Measurements from ENCODE around the gene TMEM164.
"Not testable (repeated sequence)": the region's sequence is repeated elsewhere in the genome, so short reads cannot be mapped to it uniquely, and the experiment has no call there.

TMEM164 gene

DNA sequence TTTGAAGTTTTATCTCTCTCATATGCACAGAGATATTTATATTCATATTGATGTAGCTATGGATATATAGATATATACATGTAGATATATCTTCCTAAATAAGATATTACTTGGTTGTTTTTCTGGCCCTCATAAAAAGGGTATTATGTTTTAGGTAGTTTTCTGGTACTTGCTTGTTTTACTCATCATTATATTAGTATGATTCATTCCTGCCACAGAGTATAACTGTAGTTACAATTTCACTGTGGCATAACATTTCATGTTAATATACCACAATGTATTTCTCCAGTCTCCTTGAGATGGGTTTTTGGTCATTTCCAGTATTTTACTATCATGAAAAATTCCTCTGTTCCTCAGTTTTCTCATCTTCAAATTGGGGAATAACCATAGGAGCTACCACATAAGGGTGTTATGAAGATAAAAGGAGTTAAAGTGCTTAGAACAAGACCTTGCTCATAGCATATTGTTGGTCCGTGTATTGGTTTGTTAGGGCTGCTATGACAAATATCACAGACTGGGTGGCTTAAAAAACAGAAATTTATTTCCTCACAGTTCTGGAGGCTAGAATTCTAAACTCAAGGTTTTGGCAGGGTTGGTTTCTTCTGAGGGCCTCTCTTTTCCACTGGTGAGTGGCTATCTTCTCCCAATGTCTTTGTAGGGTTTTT lies 129.7 kb downstream of the TMEM164 start:
- DNase-seq (ENCODE audit: low read depth) = no peak

DNA sequence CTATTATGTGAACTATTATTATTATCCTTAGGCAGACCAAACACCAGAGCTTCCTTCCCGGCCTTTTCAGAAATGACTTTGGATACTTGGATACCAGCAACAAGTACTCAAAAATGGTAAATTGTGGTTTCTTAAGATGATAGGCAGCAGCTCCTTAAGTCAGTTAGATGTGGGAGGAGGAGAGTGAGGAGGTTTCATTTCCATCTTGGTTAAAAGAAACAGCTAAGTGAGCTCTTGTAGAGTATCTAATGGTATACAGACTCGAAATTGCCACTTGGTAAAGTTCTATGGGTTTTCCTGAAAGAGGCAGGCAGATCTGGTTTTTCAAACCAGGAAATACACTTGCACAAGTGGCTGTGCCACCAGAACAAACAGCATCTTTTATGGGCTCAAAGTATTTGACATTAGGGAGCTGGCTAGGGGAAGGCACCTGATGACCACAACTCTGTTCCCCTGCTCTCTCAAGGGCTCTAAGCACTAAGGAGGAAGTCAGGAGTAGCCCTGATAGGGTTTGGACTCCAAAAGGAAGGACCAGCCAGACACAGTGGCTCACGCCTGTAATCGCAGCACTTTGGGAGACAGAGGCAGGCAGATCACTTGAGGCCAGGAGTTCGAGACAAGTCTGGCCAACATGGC lies 130.9 kb downstream of the TMEM164 start:
- DNase-seq (ENCODE audit: low read depth) = no peak

DNA sequence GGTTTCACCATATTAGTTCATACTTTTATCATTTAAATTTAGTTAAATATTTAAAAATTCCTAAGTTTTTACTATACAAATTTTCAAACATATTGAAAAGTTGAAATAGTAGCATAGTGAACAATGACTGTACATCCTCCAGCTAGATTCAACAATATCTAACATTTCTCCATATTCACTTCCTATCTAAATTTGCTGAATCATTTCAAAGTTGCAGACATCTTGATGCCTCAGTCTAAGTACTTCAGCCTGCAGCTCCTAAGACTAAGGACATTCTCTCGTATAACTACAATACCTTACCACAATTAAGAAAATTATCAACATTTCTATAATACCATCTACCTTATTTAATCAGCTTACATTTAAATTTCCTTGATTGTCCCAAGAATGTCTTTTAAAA lies 132.7 kb downstream of the TMEM164 start:
- no peak for DNase-seq (ENCODE audit: low read depth)

DNA sequence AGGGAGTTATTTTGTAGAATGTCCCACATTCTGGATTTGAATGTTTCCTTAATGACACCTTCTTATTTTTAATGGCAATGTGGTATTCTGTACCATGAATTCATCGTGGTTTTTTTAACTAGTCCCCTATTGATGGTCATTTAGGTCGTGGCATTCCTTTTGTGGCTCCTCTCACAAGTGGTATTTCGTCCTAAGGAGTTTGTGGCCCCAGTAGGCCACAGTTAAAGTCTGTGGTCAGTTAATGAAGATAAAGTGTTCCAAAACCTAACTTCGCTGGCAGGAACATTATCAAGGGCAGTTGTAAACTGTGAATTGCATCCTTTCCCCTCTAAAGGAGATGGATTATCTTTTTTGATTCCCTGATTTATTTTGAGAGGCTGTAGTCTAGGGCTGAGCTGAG lies 133.2 kb downstream of the TMEM164 start:
- DNase-seq (ENCODE audit: low read depth) = no peak

DNA sequence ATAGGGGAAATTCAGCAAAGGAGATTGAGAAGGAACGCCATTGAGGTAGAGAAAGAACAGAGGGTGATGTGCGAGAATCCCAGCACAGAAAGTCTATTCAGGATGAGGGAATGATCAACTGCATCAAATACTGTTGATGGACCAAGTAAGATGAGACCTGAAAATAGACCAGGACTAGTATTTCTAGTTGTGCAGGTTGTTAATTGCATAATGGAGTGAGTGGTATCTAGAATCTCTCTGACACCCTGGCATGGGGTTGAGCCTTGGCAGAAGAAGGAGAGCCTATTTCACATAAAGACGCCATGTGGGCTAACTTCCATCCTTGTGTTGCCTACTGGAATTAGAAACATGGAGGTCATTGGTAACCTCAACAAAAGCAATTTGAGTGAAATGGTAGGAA lies 135.6 kb downstream of the TMEM164 start:
- DNase-seq (ENCODE audit: low read depth) = no peak

DNA sequence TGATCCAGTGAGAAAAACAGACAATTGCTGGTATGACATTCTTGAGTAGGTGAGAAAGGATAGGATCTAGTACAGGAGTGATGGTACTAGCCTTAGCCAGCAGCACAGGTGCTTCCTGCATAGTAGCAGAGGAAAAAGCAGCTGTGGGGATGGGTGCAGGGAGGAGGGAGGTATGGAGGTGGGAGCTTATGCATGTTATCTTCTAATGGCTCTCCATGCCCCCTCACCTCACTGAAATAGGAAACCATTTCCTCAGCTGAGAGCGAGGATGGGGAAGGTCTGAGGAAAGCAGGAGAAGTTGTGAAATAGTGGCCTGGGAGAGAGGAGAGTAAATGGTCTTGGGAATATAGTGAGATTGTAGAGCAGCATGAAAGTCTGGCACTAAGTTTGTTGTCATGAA lies 136.3 kb downstream of the TMEM164 start:
- DNase-seq (ENCODE audit: low read depth) = no peak

DNA sequence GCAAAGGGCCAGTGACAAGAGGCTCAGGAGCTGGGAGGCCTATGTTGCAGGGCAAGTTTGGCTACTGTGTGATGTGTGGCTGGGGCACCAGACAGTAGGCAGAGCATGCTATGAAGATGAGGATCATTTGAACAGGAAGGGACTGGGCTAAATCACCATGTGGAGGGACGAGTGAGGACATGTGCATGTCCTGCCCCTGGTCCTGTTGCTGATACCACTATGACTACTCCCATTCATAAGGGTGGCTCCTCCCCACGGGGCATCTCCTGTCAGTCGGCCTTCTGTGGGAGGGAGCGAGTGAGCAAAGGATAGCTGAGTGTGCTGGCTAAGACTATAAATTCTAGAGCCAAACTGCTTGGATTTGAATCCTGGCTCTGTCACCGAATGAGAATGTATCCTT lies 139.2 kb downstream of the TMEM164 start:
- DNase-seq (ENCODE audit: low read depth) = no peak

DNA sequence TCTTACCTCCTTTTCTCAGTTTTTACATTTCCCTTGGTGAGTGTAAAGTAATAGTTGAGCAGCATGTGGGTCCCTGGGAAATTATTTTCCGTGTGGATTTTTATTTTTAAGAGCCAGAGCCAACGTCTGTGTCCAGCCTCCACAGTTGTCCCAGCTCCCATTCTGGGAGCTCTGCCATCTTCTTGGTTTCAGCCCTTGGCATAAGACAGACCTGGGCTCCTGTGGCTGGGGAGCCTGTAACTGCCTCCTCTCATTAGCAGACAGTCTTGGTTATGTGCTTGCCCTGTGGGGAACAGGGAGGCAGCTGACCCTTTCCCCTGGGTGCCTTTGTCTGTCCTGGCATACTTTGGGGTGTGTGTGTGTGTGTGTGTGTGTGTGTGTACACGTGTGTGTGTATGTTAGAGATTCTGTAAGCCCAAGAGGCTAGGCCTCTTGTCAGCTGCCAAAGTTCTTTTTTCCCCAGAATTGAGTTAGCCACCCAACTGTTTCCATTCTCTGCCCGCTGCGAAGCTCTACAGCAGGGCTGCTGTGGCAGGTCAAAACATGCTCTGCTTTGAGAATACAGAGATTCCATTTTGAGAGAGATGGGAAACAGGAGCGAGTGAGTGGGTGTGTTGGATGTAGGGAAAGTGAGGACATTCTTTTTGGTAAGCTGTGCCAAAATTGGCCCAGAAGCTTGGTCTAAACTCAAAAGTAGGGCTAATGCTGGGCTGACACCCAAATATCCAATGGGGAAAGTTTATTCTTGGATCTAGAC lies 140.7 kb downstream of the TMEM164 start:
- no peak for DNase-seq (ENCODE audit: low read depth)

DNA sequence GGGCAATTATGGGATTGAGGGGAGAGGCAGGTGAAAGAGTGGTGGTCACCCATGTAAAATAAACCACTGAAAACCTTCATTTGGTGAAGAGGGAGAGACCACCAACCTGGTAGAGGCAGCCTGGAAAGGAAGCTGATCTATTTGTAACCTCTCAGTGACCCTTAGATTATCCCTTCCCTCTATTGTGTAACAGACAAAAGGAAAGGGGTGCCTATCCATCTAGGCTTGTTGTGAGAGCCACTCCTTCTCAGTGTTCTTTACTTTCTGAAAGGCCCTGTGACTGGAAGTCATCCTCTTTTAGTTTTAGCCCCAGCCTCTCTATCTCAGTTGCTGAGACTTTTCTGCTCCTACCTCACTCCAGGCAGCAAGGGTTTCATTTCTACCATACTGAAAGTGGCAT lies 142.4 kb downstream of the TMEM164 start:
- no peak for DNase-seq (ENCODE audit: low read depth)

DNA sequence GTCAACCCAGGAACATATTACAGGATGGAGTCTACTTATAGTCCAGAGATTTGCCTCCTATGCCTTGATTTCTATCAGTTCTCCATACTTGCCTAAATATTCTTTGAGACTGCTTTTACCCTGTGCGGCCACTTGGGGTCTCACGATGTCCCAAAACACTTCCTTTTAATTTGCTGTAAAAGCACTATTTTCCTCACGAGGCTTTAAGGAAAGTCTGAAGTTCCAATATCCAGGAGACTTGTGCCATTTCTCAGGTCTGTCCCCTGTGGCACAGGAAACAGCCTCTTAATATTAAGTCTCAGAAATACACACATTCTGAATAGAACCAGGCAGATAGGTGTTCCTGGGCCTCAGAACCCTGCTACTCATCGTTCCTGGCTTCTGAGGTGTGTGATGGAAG lies 142.9 kb downstream of the TMEM164 start:
- DNase-seq (ENCODE audit: low read depth) = no peak

DNA sequence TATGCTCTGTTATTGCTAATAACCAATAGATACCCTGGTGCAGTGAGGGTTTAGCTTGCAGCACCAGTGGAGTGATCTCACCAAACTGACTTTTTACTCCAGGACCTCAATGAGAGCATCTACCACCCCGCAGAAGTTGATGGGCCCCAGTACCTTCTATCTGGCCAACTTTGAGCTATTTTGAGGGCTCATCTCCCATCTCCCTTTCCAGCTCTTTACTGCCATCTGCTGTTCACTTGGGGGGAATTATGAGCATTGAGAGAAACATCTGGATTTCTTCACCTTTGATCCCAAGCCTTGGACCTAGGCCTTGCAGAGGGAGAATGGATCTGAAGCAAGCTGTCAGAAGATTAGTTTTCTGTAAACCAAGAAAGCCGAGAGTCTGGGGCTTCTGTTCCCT lies 143.6 kb downstream of the TMEM164 start:
- no peak for DNase-seq (ENCODE audit: low read depth)

DNA sequence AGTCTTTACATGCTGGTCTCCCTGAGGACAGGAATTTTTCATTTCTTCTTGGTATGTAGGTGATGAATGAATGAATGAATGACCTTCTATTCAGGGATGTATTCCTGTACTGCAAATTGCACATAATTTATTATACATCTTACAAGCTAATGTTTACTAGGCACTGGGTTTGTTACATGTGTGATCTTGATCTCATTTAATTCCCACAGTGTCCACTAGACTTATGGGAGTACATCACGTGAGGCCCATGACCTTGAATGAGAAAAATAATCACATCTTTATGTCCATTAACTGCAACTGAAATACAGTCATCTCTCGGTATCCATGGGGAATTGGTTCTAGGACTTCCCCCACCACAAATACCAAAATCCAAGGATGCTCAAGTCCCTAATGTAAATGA lies 150.3 kb downstream of the TMEM164 start:
- DNase-seq (ENCODE audit: low read depth) = no peak

DNA sequence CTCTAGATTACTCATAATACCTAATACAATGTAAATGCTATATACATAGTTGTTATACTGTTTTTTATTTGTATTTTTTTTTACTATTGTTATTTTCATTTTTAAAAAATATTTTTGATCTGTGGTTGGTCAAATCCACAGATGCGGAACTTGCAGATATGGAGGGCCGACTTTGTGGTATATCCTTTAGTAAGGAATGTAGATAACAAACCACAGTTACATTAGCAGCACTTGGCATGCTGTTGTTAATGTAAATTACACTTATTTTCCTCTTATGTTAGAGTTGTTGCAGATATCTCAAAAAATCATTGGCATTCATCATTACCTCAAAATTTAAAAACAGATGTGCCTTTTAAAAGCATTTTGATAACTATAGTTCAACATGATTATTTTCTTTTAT lies 151.0 kb downstream of the TMEM164 start:
- DNase-seq (ENCODE audit: low read depth) = no peak

DNA sequence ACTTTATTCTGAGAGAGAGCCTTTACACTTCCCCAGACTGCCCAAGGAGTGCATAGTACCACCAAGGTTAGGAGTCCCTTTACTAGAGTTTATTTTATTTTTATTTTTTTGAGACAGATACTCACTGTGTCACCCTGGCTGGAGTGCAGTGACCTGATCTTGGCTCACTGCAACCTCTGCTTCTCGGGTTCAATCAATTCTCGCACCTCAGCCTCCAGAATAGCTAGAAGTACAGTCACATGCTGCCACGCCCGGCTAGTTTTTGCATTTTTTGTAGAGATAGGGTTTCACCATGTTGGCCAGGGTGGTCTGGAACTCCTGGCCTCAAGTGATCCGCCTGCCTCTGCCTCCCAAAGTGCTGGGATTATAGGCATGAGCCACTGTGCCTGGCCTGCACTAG lies 151.4 kb downstream of the TMEM164 start:
- not testable (repeated sequence) for DNase-seq (ENCODE audit: low read depth)

DNA sequence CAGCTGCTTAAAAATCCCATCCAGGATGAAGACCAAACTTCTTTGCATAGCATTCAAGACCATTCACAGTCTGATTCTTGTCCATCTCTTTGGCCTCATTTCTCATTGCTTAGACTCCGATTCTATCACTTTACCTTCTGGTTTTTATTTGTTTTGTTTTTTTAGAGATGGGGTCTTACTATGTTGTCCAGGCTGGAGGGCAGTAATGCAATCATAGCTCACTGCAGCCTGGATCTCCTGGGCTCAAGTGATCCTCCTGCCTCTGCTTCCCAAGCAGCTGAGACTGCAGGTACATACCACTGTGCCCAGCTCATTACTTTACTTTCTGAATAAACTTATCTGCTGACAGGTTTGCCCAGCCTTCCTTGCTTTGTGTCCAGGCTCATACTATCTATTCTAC lies 152.8 kb downstream of the TMEM164 start:
- no peak for DNase-seq (ENCODE audit: low read depth)

DNA sequence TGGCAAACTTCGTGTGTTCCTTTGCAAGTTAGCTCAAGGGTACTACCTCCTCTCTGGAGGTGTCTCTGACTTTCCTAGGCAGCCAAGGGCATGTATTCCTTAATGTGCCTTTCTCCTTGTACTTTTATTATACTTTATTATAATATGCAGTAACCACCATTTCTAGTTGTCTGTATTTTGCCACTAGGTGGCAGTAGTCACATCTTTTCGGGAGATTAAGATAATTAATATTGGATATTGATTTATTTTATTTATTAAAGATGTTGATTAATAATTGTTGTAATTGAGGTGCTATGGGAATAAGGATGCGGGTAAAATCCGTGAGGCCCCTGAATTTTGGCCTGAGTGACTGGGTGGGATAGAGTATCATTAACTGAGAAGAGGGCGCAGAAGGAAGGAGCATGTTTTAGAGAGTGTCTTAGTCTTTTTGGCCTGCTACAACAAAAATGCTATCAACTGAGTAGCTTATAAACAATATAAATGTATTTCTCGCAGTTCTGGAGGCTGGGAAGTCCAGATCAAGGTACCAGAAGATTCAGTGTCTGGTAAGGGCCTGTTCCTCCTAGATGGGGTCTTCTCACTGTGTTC lies 153.3 kb downstream of the TMEM164 start:
- DNase-seq (ENCODE audit: low read depth) = no peak

DNA sequence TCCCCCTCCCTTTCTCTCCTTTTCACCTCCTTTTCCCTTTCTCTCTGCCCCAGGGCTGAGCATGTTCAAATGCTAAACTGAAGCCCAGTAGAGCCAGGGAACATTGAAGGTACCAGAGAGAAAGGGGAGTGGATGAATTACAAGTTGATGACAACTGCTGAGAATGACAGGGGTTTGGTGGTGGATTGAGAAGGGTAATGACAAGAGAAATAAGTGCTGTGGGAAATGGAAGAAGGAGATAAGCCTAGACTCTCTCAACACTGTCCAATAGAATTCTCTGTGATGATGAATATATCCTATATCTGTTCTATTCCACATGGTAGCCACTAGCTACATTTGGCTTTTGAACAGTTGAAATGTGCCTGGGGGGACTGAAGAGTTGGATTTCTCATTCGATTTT lies 154.5 kb downstream of the TMEM164 start:
- no peak for DNase-seq (ENCODE audit: low read depth)

DNA sequence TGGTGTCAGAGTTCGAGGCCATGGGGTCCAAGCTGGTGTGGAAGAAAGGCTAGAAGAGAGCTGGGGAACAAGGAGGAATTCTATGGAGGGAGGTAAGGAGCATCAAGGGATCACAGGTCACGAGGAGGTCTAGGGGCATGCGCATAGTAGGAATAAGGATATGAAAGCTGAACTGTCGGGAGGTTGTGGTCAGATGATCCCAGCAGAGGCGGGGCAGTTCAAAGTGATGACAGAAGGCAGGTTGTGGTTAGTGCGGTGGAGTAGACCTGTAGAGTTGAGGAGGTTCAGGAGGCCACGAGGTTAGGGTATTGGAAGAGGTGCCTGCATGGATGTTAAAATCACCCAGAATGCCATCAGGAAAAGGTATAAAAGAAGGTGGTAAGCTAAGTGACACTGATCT lies 156.3 kb downstream of the TMEM164 start:
- no peak for DNase-seq (ENCODE audit: low read depth)

DNA sequence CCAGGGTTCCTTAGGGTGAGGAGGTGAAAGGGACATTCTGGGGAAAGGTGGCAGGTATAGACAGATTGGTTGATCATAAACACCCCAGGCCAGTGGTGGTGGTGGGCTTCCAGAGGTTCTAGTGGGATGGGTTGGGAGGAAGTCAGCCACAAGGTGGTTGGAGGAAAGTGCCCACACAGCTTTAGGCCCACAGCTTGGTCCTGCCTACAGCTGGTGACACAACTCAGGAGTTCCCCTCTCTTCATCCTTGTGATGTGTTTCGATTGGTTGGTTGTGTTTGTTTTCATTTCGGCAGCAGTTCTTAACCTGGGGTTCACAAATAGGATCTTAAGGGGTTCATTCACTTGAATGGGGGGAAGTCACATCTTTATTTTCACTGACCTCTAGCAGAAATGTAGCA lies 157.0 kb downstream of the TMEM164 start:
- no peak for DNase-seq (ENCODE audit: low read depth)

DNA sequence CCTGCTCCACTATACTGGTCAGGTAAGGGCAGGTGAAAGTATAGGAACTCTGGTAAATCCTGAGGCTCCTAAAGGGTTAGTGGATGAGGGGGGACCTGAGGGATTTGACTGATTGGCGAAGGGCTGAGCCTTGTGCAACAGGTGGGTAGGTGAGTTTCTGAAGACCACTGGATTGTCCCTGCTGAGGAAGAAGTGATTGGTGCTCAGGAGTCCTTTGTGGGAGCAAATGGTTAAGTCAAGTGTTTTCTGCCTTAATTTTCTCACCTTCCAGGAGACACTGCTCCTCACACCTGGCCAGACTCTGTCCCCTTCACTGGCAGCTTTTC lies 158.4 kb downstream of the TMEM164 start:
- no peak for DNase-seq (ENCODE audit: low read depth)

DNA sequence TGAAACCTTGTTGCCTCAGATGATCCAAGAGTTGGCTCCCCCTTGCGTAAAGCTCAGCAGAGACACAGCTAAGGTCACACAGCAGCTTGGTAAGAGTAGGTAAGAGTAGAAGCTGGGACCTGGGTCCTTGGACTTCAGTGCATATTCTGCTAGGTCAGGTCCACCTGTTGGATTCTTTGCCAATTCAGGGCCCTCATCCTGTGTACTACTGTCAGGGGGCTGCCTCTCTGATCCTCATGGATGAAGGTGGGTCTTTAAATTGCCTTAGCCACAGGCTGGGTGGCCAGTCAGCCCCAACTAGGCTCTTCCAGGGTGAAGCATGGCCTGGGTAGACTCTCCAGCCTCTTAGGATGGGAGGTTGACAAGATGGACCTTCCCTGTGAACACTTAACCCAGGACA lies 159.2 kb downstream of the TMEM164 start:
- DNase-seq (ENCODE audit: low read depth) = no peak

DNA sequence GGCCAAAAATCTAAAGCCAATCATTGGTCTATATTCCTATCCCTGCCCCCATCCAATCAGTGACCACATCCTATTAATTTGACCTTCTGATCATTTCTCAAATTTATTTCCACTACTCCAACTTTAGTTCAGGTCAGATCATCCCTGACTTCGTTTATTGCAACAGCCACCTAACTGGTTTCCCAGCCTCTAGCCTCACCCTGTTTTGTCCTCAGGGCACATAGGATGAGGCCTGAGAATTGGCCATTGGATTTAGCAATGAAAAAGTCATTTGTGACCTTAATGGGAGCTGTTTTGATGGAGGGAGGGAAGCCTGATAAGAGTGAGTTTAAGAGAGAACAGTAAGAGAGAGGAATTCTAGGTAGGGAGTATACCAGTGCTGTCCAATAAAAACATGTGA lies 160.0 kb downstream of the TMEM164 start:
- no peak for DNase-seq (ENCODE audit: low read depth)

DNA sequence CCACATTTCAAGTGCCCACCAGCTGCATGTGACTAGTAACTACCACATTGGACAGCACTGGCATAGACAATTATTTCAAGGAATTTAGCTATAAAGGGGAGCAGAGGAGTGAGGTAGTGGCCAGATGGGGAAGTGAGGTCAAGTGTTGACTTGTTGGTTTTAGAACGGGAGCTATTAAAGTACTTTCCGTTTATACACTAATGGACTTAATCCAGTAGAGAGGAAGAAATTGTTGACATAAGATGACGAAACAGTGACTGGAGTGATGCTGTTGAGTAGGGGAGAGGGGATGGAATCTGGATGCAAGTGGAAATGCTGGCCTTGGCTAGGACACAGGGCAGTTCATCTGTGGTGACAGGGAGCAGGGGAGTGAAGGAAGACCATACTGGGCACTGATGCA lies 160.6 kb downstream of the TMEM164 start:
- DNase-seq (ENCODE audit: low read depth) = no peak
